ENCODE results near the gene NAA11.

Gene NAA11

GRCh38 chr4:79331126-79331876 lies 5.4 kb upstream of the NAA11 start:
- DNase-seq (ENCODE audit: low read depth): peak; percentile 63
- TF ChIP-seq CTCF (IDR thresholded peaks at IDR 0.05; ENCODE audit: low read depth, low read length) (no peak), MAX (IDR thresholded peaks at IDR 0.05; ENCODE audit: low read depth, low read length) (no peak), MYC (IDR thresholded peaks at IDR 0.05; ENCODE audit: low read depth, low read length) (no peak), POLR2A (IDR thresholded peaks at IDR 0.05; ENCODE audit: extremely low read depth, insufficient read length) (no peak)
- H3K4me3 ChIP-seq (ENCODE audit: low read depth, low read length): no peak overlapping the region

- H3K4me3 ChIP-seq (ENCODE audit: low read depth, low read length): no peak overlapping the region
- no peak for TF ChIP-seq POLR2A (IDR thresholded peaks at IDR 0.05; ENCODE audit: extremely low read depth, insufficient read length)
- no peak for TF ChIP-seq CTCF (IDR thresholded peaks at IDR 0.05; ENCODE audit: low read depth, low read length)
- TF ChIP-seq MYC (IDR thresholded peaks at IDR 0.05; ENCODE audit: low read depth, low read length): no peak
- TF ChIP-seq MAX (IDR thresholded peaks at IDR 0.05; ENCODE audit: low read depth, low read length): no peak
- no peak for DNase-seq (ENCODE audit: low read depth)
These were observed 4.9 kb upstream of the NAA11 start for GRCh38 chr4:79330720-79331119.

- DNase-seq (ENCODE audit: low read depth): no peak
These were observed 425 bp downstream of the NAA11 start for GRCh38 chr4:79325436-79325835.

GRCh38 chr4:79319975-79320374 lies 5.9 kb downstream of the NAA11 start:
- DNase-seq (ENCODE audit: low read depth): no peak
- H3K4me3 ChIP-seq (ENCODE audit: low read depth, low read length): no peak overlapping the region
- TF ChIP-seq POLR2A (IDR thresholded peaks at IDR 0.05; ENCODE audit: extremely low read depth, insufficient read length) (no peak), MAX (IDR thresholded peaks at IDR 0.05; ENCODE audit: low read depth, low read length) (no peak)

More at GRCh38 chr4:79325436-79325835, 425 bp downstream of the NAA11 start:
- no peak overlapping the region for H3K4me3 ChIP-seq (ENCODE audit: low read depth, low read length)
- TF ChIP-seq CTCF (IDR thresholded peaks at IDR 0.05; ENCODE audit: low read depth, low read length): no peak
- no peak for TF ChIP-seq MAX (IDR thresholded peaks at IDR 0.05; ENCODE audit: low read depth, low read length)
- TF ChIP-seq POLR2A (IDR thresholded peaks at IDR 0.05; ENCODE audit: extremely low read depth, insufficient read length): no peak
- no peak for TF ChIP-seq MYC (IDR thresholded peaks at IDR 0.05; ENCODE audit: low read depth, low read length)

- no peak for DNase-seq (ENCODE audit: low read depth)
- H3K4me3 ChIP-seq (ENCODE audit: low read depth, low read length): no peak overlapping the region
- TF ChIP-seq POLR2A (IDR thresholded peaks at IDR 0.05; ENCODE audit: extremely low read depth, insufficient read length): no peak
- no peak for TF ChIP-seq CTCF (IDR thresholded peaks at IDR 0.05; ENCODE audit: low read depth, low read length)
- TF ChIP-seq MAX (IDR thresholded peaks at IDR 0.05; ENCODE audit: low read depth, low read length): no peak
These were observed 8.2 kb downstream of the NAA11 start for GRCh38 chr4:79317711-79318110.

- H3K4me3 ChIP-seq (ENCODE audit: low read depth, low read length): no peak overlapping the region
- no peak for TF ChIP-seq MYC (IDR thresholded peaks at IDR 0.05; ENCODE audit: low read depth, low read length)
- no peak for TF ChIP-seq MAX (IDR thresholded peaks at IDR 0.05; ENCODE audit: low read depth, low read length)
- no peak for TF ChIP-seq POLR2A (IDR thresholded peaks at IDR 0.05; ENCODE audit: extremely low read depth, insufficient read length)
- no peak for TF ChIP-seq CTCF (IDR thresholded peaks at IDR 0.05; ENCODE audit: low read depth, low read length)
- DNase-seq (ENCODE audit: low read depth): no peak
These were observed 10.0 kb downstream of the NAA11 start for GRCh38 chr4:79315891-79316290.

All from NB4 (cell line).